Breast epithelium (tissue), 4 donors: ENCODE results near the gene GJA1. TPM values are rescaled to one million over a fixed set of nuclear protein-coding genes. Genes with fewer than 3 reads are reported as not detected.

Experiments used
- DNase-seq, 2 donors: peaks; one replicate each; pipeline ENCODE4 v3.0.0-alpha.2; 2019; ENCODE audit warnings: low spot score in 2 of 2
- H3K27ac ChIP-seq, 2 donors: fragments of 200-600 bp; sonication (generic) in 1 of 2; one replicate each; pipeline ENCODE4 v1.5.1; 2016 to 2019; ENCODE audit warnings: mild to moderate bottlenecking in 1 of 2
- H3K27me3 ChIP-seq, 2 donors: fragments of 200-600 bp; sonication (generic) in 1 of 2; one replicate each; pipeline versions ENCODE4 v1.5.1 to v1.6.0; 2017 to 2019; ENCODE audit warnings: control low read depth in 1 of 2, mild to moderate bottlenecking in 1 of 2
- H3K36me3 ChIP-seq: fragments of 200-600 bp; one replicate; pipeline ENCODE4 v1.5.1; 2019
- H3K4me1 ChIP-seq, 2 donors: fragments of 200-600 bp; sonication (generic); one replicate each; pipeline ENCODE4 v1.5.1; 2016 to 2019; ENCODE audit warnings: control low read depth in 1 of 2
- H3K4me3 ChIP-seq, 3 donors: fragments of 200-600 bp; sonication (generic); 1 replicate in 2 of 3; 2 replicates in 1 of 3; pipeline ENCODE4 v1.5.1; 2016 to 2019; ENCODE audit warnings: mild to moderate bottlenecking in 3 of 3, moderate library complexity in 2 of 3
- H3K9me3 ChIP-seq, 2 donors: fragments of 200-600 bp; sonication (generic) in 1 of 2; one replicate each; pipeline ENCODE4 v1.5.1; 2016 to 2019; ENCODE audit warnings: control low read depth in 1 of 2
- CTCF ChIP-seq, 3 donors: fragments of 450-650 bp; IDR thresholded peaks; one replicate each; pipeline ENCODE4 v1.5.1; 2016 to 2017; ENCODE audit warnings: antibody characterized with exemption in 3 of 3, mild to moderate bottlenecking in 3 of 3, moderate library complexity in 3 of 3
- POLR2A ChIP-seq: fragments of 450-650 bp; IDR thresholded peaks from one replicate; pipeline ENCODE4 v1.6.1; 2016; ENCODE audit warnings: antibody characterized with exemption, mild to moderate bottlenecking, moderate library complexity
- POLR2AphosphoS5 ChIP-seq, 3 donors: sonication (generic); formaldehyde crosslinking; IDR thresholded peaks; one replicate each; pipeline ENCODE4 v1.6.1; 2017; ENCODE audit warnings: antibody characterized with exemption in 3 of 3
- intact Hi-C: fragments of 100-400 bp; cut with DNase I; formaldehyde crosslinking; loops from one replicate; pipeline ENCODE4 v1.15.1; 2023; ENCODE audit warnings: low total_unique reads
- total RNA-seq, 3 donors: library from RNA; depleted of rRNA; stranded (reverse); fragments of >200 nt; gene quantifications; one replicate each; pipeline ENCODE4 v1.1.0, GENCODE V29; 2016

The GJA1 gene
- total RNA-seq, 3 donors from 2014 or later, result 37.3 to 91.0 (median 90.1) TPM

GRCh38 chr6:121492536-121492935 is 57.1 kb downstream of the GJA1 start:
- H3K27ac ChIP-seq, result no peak overlapping the region
- TF ChIP-seq CTCF (IDR thresholded peaks at IDR 0.05) (no peak), POLR2A (no peak), POLR2AphosphoS5 (IDR thresholded peaks at IDR 0.05) (no peak)
- H3K27me3 ChIP-seq, result no peaks in the 10 kb centered on the region
- DNase-seq, result no peak
- H3K9me3 ChIP-seq, result no peaks in the 10 kb centered on the region
- intact Hi-C loops, result no loop called here
- no peaks in the 10 kb centered on the region for H3K4me1 ChIP-seq
- H3K36me3 ChIP-seq, result no peaks in the 10 kb centered on the region
- no peak overlapping the region for H3K4me3 ChIP-seq

GRCh38 chr6:121497970-121498375 is 62.5 kb downstream of the GJA1 start:
- Histone ChIP-seq H3K27me3 (no peaks in the 10 kb centered on the region), H3K4me1 (no peaks in the 10 kb centered on the region), H3K4me3 (no peak overlapping the region), H3K9me3 (no peaks in the 10 kb centered on the region), H3K27ac (peak overlapping the region in 1 of 2 donors; percentile 39), H3K36me3 (no peaks in the 10 kb centered on the region)
- TF ChIP-seq POLR2A (no peak), POLR2AphosphoS5 (IDR thresholded peaks at IDR 0.05) (no peak), CTCF (IDR thresholded peaks at IDR 0.05) (no peak)
- DNase-seq, result no peak
- intact Hi-C loops, result no loop called here

DNA sequence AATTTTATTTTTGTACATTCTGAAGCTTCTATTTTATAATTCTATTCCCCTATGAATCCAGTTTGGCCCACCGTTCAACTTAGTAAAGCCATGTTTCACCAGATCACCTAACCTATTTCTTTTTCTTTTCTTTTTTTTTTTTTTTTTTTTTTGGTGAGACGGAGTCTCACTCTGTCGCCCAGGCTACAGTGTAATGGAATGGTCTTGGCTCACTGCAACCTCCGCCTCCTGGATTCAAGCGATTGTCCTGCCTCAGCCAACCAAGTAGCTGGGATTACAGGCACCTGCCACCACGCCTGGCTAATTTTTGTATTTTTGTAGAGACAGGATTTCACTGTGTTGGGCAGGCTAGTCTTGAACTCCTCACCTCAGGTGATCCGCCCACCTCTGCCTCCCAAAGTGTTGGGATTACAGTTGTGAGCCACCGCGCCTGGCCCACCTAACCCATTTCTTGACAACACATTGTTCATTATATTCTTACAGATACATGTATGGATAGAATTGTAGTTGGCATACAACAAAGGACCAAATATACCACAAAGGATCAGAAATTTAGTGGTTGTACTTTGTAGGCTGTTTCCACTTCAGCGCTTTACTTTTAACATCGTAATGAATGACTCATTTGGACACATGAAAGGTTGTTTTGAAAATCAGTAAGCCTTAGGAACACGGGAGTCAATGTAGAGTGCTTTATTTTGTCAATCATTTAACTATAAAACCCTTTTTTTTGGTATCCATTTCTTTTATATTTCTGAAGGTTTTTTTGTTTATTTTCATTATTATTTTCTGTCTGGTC is 63.2 kb downstream of the GJA1 start:
- H3K27me3 ChIP-seq, result no peaks in the 10 kb centered on the region
- H3K4me3 ChIP-seq, result no peak overlapping the region
- no peak for DNase-seq
- H3K36me3 ChIP-seq, result no peaks in the 10 kb centered on the region
- intact Hi-C loops, result no loop called here
- H3K27ac ChIP-seq, result peak overlapping the region in 1 of 2 donors; percentile 21
- H3K9me3 ChIP-seq, result no peaks in the 10 kb centered on the region
- TF ChIP-seq POLR2A (no peak), CTCF (IDR thresholded peaks at IDR 0.05) (no peak), POLR2AphosphoS5 (IDR thresholded peaks at IDR 0.05) (no peak)
- no peaks in the 10 kb centered on the region for H3K4me1 ChIP-seq

Other genes with a start within 250 kb of the GJA1 start
- gene TBC1D32, start 101.2 kb upstream of the GJA1 start, total RNA-seq, result 10 to 100 TPM in 2 of 3 donors, 1 to 10 TPM in 1; 5.8 to 26.3 (median 18.7) TPM